Astrocyte of the spinal cord (primary cell): ENCODE measurements around the gene GANAB.

ENCODE experiments used
- DNase-seq: peaks from one replicate; pipeline ENCODE4 v3.0.0; 2011; ENCODE audit warnings: low read depth, low spot score
- H3K4me3 ChIP-seq: 2 replicates; pipeline ENCODE4 v1.5.1; 2011; ENCODE audit warnings: low read depth, mild to moderate bottlenecking, low read length, moderate library complexity
- CTCF ChIP-seq: IDR thresholded peaks from 2 replicates; pipeline ENCODE4 v1.5.1; 2012; ENCODE audit warnings: low read depth, mild to moderate bottlenecking, low read length, inconsistent platforms
- in situ Hi-C: cut with HindIII; loops from 2 replicates; pipeline ENCODE4 v1.10.0; 2017; ENCODE audit warnings: low sequenced_read_pairs

The GANAB gene

GRCh38 chr11:62667460-62667859 lies 21.0 kb upstream of the GANAB start:
- DNase-seq: no peak
- no peak for TF ChIP-seq CTCF
- in situ Hi-C loops: no loop called here
- no peak overlapping the region for H3K4me3 ChIP-seq

- peak overlapping the region; percentile 95 for H3K4me3 ChIP-seq
- TF ChIP-seq CTCF: no peak
- no peak for DNase-seq
- in situ Hi-C loops: no loop called here
These were observed 20.0 kb upstream of the GANAB start for GRCh38 chr11:62666259-62666926.

GRCh38 chr11:62665599-62666258 lies 19.3 kb upstream of the GANAB start:
- DNase-seq: peak; percentile 77
- peak; percentile 3 for TF ChIP-seq CTCF
- in situ Hi-C loops: no loop called here
- peak overlapping the region; percentile 95 for H3K4me3 ChIP-seq

GRCh38 chr11:62665075-62665598 lies 18.7 kb upstream of the GANAB start, which contains the start of the genes C11orf98 and CSKMT:
Gene C11orf98, minus strand, starts transcription at chr11:62665210. Its CDS starts 41 bp downstream, at chr11:62665169.
Gene CSKMT, plus strand, starts transcription at chr11:62665312. Its CDS starts 568 bp downstream, at chr11:62665880.
- peak; percentile 95 for DNase-seq
- TF ChIP-seq CTCF: no peak
- in situ Hi-C loops: no loop called here
- peak within 1 kb of the TSS; percentile 95 for H3K4me3 ChIP-seq

GRCh38 chr11:62664405-62665074 lies 18.1 kb upstream of the GANAB start:
- peak overlapping the region; percentile 95 for H3K4me3 ChIP-seq
- DNase-seq: no peak

More at GRCh38 chr11:62664405-62665074, 18.1 kb upstream of the GANAB start:
- no peak for TF ChIP-seq CTCF
- in situ Hi-C loops: no loop called here
